Endothelial cell of umbilical vein (primary cell): Measurements from ENCODE around the gene KCNMA1. TPM values are rescaled to one million over a fixed set of nuclear protein-coding genes. Genes with fewer than 3 reads are reported as not detected.

Source experiments
- BruUV-seq: library from RNA; stranded (reverse); fragments of 400-500 nt; replicated peaks from 2 replicates; lab custom pipeline; 2021; lab: Mats Ljungman, UMichigan
- CTCF ChIA-PET: fragments of 300-600, 350-600 bp; sonication (Branson Sonifier 250); formaldehyde crosslinking; loops from one replicate; lab custom pipeline; 2021; ENCODE audit warnings: antibody characterized with exemption, inconsistent platforms; lab: Charles Lee
- POLR2A ChIA-PET: fragments of 300-600, 350-600 bp; sonication (Branson Sonifier 250); formaldehyde crosslinking; loops from one replicate; lab custom pipeline; 2021; ENCODE audit warnings: antibody characterized with exemption, inconsistent platforms; lab: Charles Lee
- DNase-seq: peaks from one replicate; pipeline ENCODE4 v3.0.0-alpha.2; 2011; ENCODE audit warnings: low read depth, low spot score
- FAIRE-seq: peaks from 2 replicates; lab custom pipeline; 2011; peaks lifted over from hg19 to GRCh38; lab: Jason Lieb, UNC
- H2AFZ ChIP-seq: 2 replicates; pipeline ENCODE4 v1.6.0; 2012; ENCODE audit warnings: low read depth, low read length, control low read depth, inconsistent platforms
- H3K27ac ChIP-seq: 2 replicates; pipeline ENCODE4 v1.5.1; 2011; ENCODE audit warnings: low read depth, mild to moderate bottlenecking, control low read depth, low read length, moderate library complexity; ENCODE audit not compliant: insufficient read depth
- H3K27me3 ChIP-seq, 2 experiments: 2 replicates each; pipeline versions ENCODE4 v1.6.0 to v1.6.1; 2011; ENCODE audit warnings: low read length in 2 of 2, mixed read lengths in 1 of 2; ENCODE audit not compliant: control insufficient read depth in 2 of 2, insufficient read depth in 2 of 2
- H3K36me3 ChIP-seq, 2 experiments: 2 replicates in 1 of 2; 3 replicates in 1 of 2; pipeline ENCODE4 v1.5.1; 2011; ENCODE audit warnings: low read length in 2 of 2, mild to moderate bottlenecking in 1 of 2, moderate library complexity in 1 of 2; ENCODE audit not compliant: control insufficient read depth in 2 of 2, insufficient read depth in 2 of 2; ENCODE audit errors: extremely low read depth in 1 of 2
- H3K4me1 ChIP-seq: 3 replicates; pipeline ENCODE4 v1.5.1; 2011; ENCODE audit warnings: mild to moderate bottlenecking, low read length; ENCODE audit not compliant: control insufficient read depth, insufficient read depth; ENCODE audit errors: extremely low read depth
- H3K4me2 ChIP-seq: 2 replicates; pipeline ENCODE4 v1.6.1; 2011; ENCODE audit warnings: low read length, control low read depth, mixed read lengths; ENCODE audit not compliant: insufficient read depth
- H3K4me3 ChIP-seq, 3 experiments: fragments of 200-600 bp in 1 of 3; sonication (generic), shearing (Covaris generic) in 1 of 3; replicated peaks in 1 of 3; 2 replicates each; pipeline ENCODE4 v1.5.1; 2011 to 2016; ENCODE audit warnings: control low read depth in 3 of 3, low read length in 3 of 3, mild to moderate bottlenecking in 2 of 3, inconsistent platforms in 1 of 3, low read depth in 1 of 3, moderate library complexity in 1 of 3; ENCODE audit not compliant: insufficient read depth in 1 of 3
- H3K79me2 ChIP-seq: 2 replicates; pipeline ENCODE4 v1.6.0; 2012; ENCODE audit warnings: low read length, inconsistent platforms; ENCODE audit not compliant: control insufficient read depth, insufficient read depth
- H3K9ac ChIP-seq: replicated peaks from 2 replicates; pipeline ENCODE3; 2011; ENCODE audit warnings: low read length, control low read depth; ENCODE audit not compliant: insufficient read depth; ENCODE audit errors: extremely low read depth
- H3K9me1 ChIP-seq: replicated peaks from 3 replicates; pipeline ENCODE4 v1.6.0; 2011; ENCODE audit warnings: mild to moderate bottlenecking, low read length; ENCODE audit not compliant: control insufficient read depth, insufficient read depth; ENCODE audit errors: extremely low read depth
- H3K9me3 ChIP-seq: replicated peaks from 2 replicates; pipeline ENCODE4 v1.5.1; 2012; ENCODE audit warnings: low read length, inconsistent platforms; ENCODE audit not compliant: control insufficient read depth, insufficient read depth
- H4K20me1 ChIP-seq: replicated peaks from 2 replicates; pipeline ENCODE3; 2011; ENCODE audit warnings: mild to moderate bottlenecking, low read length; ENCODE audit not compliant: control insufficient read depth, insufficient read depth; ENCODE audit errors: extremely low read depth
- EZH2 ChIP-seq: IDR thresholded peaks from 2 replicates; pipeline ENCODE4 v1.6.1; 2012; ENCODE audit warnings: borderline replicate concordance, low read depth, mild to moderate bottlenecking, moderate library complexity, low read length, inconsistent platforms; ENCODE audit not compliant: severe bottlenecking
- FOS ChIP-seq: IDR thresholded peaks from 2 replicates; pipeline ENCODE4 v1.6.1; 2011; ENCODE audit warnings: mild to moderate bottlenecking, low read length, moderate library complexity, borderline replicate concordance; ENCODE audit not compliant: insufficient read depth
- GATA2 ChIP-seq: IDR thresholded peaks from 2 replicates; pipeline ENCODE4 v1.7.0; 2011; ENCODE audit warnings: low read depth, mild to moderate bottlenecking, moderate library complexity, mixed read lengths, low read length; ENCODE audit not compliant: insufficient read length, insufficient read depth
- JUN ChIP-seq: IDR thresholded peaks from 2 replicates; pipeline ENCODE4 v1.6.1; 2011; ENCODE audit warnings: borderline replicate concordance, low read depth; ENCODE audit not compliant: insufficient read length, insufficient read depth
- MYC ChIP-seq: IDR thresholded peaks from one replicate; pipeline ENCODE4 v1.6.1; 2011; ENCODE audit warnings: mild to moderate bottlenecking, low read depth, low read length
- POLR2A ChIP-seq: IDR thresholded peaks from 2 replicates; pipeline ENCODE4 v1.6.1; 2012; ENCODE audit warnings: low read depth, mild to moderate bottlenecking, control low read depth, low read length
- POLR2AphosphoS5 ChIP-seq: IDR thresholded peaks from 2 replicates; pipeline ENCODE4 v1.6.1; 2012; ENCODE audit warnings: low read depth, mild to moderate bottlenecking, control low read depth, low read length, moderate library complexity; ENCODE audit not compliant: insufficient read depth
- dilution Hi-C: fragments of 300-500 bp; cut with MboI; formaldehyde crosslinking; loops from one replicate; pipeline ENCODE4 v1.15.0; 2019; ENCODE audit warnings: low sequenced_read_pairs; ENCODE audit not compliant: extremely low pct_ligation_motif_present
- intact Hi-C: fragments of 100-400 bp; cut with micrococcal nuclease; formaldehyde crosslinking; loops from one replicate; pipeline ENCODE4 v1.10.0; 2022
- polyA plus RNA-seq, 4 experiments: library from polyadenylated mRNA; depleted of rRNA in 3 of 4; stranded (reverse) in 3 of 4; unstranded in 1 of 4; fragments of >200 nt; gene quantifications; 2 replicates each; pipeline versions ENCODE4 v1.2.1 to v1.2.3, GENCODE V29; 2011 to 2012; ENCODE audit warnings: missing spikeins in 1 of 4
- total RNA-seq: library from RNA; stranded (reverse); gene quantifications from 2 replicates; pipeline ENCODE4 v1.2.3, GENCODE V29; 2021
- TF ChIP-seq, protein P1 (sequence below), 2 donors: IDR thresholded peaks; 1 replicate in 1 of 2; 2 replicates in 1 of 2; pipeline ENCODE4 v1.5.1; 2011; ENCODE audit warnings: low read length in 2 of 2, mild to moderate bottlenecking in 2 of 2, moderate library complexity in 2 of 2, control low read depth in 1 of 2, inconsistent platforms in 1 of 2, low read depth in 1 of 2; ENCODE audit not compliant: insufficient read depth in 1 of 2; ENCODE audit errors: extremely low read depth in 1 of 2
- TF ChIP-seq, protein P2 (sequence below): IDR thresholded peaks from 2 replicates; pipeline ENCODE4 v1.6.1; 2011; ENCODE audit not compliant: insufficient read depth, insufficient read length

Gene KCNMA1
- total and polyA plus RNA-seq, 2 donors (not counting 3 experiments of a cell fraction or from before 2014, with no cell fraction given): 0.10 to 0.82 TPM

DNA sequence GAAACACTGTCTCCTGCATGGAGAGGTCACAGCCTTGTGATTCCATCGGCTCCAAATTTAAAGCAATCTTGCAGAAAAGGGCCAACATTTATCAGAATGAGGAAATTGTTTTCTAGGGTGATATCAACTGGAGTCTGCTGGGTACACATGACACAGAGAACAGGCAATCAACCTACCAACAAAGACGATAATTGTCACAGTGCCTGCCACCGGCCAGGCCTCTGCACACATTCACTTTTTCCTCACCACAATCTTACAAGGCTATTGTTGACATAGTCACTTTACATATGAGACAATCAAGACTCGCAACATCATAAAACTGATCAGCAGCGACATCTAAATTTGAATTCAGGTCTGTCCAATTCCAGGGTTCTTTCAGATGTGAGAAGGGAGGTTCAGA, 189.4 kb downstream of the KCNMA1 start:
- ChIA-PET CTCF (no interaction called here), POLR2A (no interaction called here)
- H3K4me2 ChIP-seq: no peak overlapping the region
- dilution Hi-C loops (no loop called here), intact Hi-C loops (no loop called here)
- no peaks in the 10 kb centered on the region for H3K79me2 ChIP-seq
- no peaks in the 10 kb centered on the region for H3K27me3 ChIP-seq
- no peaks in the 10 kb centered on the region for H3K4me1 ChIP-seq
- no peak for DNase-seq
- H3K27ac ChIP-seq: no peak overlapping the region
- H3K36me3 ChIP-seq: no peaks in the 10 kb centered on the region
- H3K9me3 ChIP-seq: no peaks in the 10 kb centered on the region
- H4K20me1 ChIP-seq: no peaks in the 10 kb centered on the region
- H3K4me3 ChIP-seq: no peak overlapping the region
- BruUV-seq: no TSS peak
- H2AFZ ChIP-seq: no peak overlapping the region
- H3K9me1 ChIP-seq: no peaks in the 10 kb centered on the region
- TF ChIP-seq POLR2AphosphoS5: no peak
- TF ChIP-seq GATA2: no peak
- TF ChIP-seq POLR2A: no peak
- TF ChIP-seq, protein P1, sequence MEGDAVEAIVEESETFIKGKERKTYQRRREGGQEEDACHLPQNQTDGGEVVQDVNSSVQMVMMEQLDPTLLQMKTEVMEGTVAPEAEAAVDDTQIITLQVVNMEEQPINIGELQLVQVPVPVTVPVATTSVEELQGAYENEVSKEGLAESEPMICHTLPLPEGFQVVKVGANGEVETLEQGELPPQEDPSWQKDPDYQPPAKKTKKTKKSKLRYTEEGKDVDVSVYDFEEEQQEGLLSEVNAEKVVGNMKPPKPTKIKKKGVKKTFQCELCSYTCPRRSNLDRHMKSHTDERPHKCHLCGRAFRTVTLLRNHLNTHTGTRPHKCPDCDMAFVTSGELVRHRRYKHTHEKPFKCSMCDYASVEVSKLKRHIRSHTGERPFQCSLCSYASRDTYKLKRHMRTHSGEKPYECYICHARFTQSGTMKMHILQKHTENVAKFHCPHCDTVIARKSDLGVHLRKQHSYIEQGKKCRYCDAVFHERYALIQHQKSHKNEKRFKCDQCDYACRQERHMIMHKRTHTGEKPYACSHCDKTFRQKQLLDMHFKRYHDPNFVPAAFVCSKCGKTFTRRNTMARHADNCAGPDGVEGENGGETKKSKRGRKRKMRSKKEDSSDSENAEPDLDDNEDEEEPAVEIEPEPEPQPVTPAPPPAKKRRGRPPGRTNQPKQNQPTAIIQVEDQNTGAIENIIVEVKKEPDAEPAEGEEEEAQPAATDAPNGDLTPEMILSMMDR (IDR thresholded peaks at IDR 0.05; ENCODE audit: extremely low read depth in 1 of 2, insufficient read depth in 1 of 2, low read depth in 1 of 2, low read length in 2 of 2): no peak
- TF ChIP-seq MYC: no peak
- no peak for TF ChIP-seq EZH2
- no peak for TF ChIP-seq JUN
- TF ChIP-seq FOS: no peak
- TF ChIP-seq, protein P2, sequence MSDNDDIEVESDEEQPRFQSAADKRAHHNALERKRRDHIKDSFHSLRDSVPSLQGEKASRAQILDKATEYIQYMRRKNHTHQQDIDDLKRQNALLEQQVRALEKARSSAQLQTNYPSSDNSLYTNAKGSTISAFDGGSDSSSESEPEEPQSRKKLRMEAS: no peak
- H3K9ac ChIP-seq: no peak overlapping the region
- no peak for FAIRE-seq
